ENCODE results near the gene BANF1. TPM values are rescaled to one million over a fixed set of nuclear protein-coding genes. Genes with fewer than 3 reads are reported as not detected.

BANF1 gene
- total and polyA plus RNA-seq, 2 donors (not counting 1 experiment from before 2014, with no cell fraction given), result 74.3 to 99.3 TPM

DNA sequence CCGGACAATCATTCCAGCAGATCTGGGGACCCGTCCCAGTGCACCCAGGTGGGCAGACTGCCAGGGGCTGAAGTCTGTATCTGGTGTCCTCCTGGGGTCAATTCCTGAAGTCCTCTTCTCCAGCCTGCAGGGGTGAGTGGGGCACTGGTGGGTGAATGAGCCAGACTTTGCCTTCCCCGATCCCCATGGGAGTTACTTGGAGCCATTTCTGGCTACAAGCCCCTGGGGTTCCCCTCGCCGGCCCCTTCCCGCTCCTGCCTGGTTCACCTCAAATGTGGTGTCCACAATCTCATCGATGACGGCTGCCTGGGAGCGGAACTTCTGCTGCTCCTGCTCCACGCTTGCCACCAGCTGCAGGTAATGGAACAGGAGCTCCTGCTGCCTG is 14.5 kb downstream of the BANF1 start:
- no peak overlapping the region for H3K27ac ChIP-seq (ENCODE audit: low read length in 2 of 2)
- DNase-seq, result no peak

DNA sequence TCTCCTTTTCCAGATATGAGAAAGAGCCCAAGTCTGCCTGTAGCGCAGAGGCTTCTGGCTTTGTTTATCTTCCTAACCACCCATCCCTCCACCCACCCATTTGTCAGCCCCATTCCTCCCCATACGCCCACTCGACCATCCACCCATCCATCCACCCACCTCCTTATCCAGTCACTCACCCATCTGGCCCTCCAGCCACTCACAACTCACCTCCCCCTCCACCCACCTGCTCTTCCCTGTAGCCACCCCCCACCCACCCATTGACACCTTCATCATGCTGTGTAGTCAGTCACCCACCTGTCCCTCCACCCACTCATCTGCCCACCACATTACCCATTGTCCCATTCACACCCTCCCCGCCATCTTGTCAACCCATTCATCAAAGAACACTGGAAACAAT is 15.0 kb downstream of the BANF1 start:
- H3K36me3 ChIP-seq (replicated peaks in 1 of 2; ENCODE audit: control extremely low read depth in 1 of 2, control insufficient read depth in 1 of 2, extremely low read depth in 1 of 2, insufficient read depth in 2 of 2, low read length in 1 of 2), result no peaks in the 10 kb centered on the region
- Mint-ChIP-seq H3K27me3 (peaks cover 3% of the 10 kb centered on the region), H3K27ac (no peak overlapping the region), H3K9me3 (ENCODE audit: insufficient read depth) (no peaks in the 10 kb centered on the region), H3K4me3 (no peak overlapping the region), H3K4me1 (peaks cover under 1% of the 10 kb centered on the region)
- H3K4me1 ChIP-seq (ENCODE audit: control insufficient read depth in 2 of 2, insufficient read depth in 2 of 2, low read length in 2 of 2), result peaks cover 1 to 7% of the 10 kb centered on the region in 2 donors
- ChIA-PET POLR2A (no interaction called here), CTCF (no interaction called here)
- ATAC-seq (ENCODE audit: low read depth) (no peak), DNase-seq (no peak)
- H3K27ac ChIP-seq (ENCODE audit: low read length in 2 of 2), result no peak overlapping the region
- no peak for TF ChIP-seq CTCF (IDR thresholded peaks at IDR 0.05)
- TF ChIP-seq EZH2 (IDR thresholded peaks at IDR 0.05; ENCODE audit: borderline replicate concordance, insufficient read depth, low read depth, low read length, poor library complexity, severe bottlenecking), result no peak
- H2AFZ ChIP-seq (ENCODE audit: insufficient read depth, low read depth, low read length, poor library complexity, severe bottlenecking), result no peak overlapping the region
- no peak overlapping the region for H3K4me2 ChIP-seq (replicated peaks; ENCODE audit: low read depth, low read length, poor library complexity, severe bottlenecking)
- H3K9me3 ChIP-seq (ENCODE audit: control extremely low read depth in 1 of 3, control insufficient read depth in 2 of 3, insufficient read depth in 1 of 3, low read length in 2 of 3), result peaks cover 0 to 9% (median 0%) of the 10 kb centered on the region in 3 donors
- no peaks in the 10 kb centered on the region for H3K79me2 ChIP-seq (ENCODE audit: control insufficient read depth, insufficient read depth, low read length)
- intact Hi-C loops (cut with micrococcal nuclease), result no loop called here
- peaks cover 0 to 17% (median 5%) of the 10 kb centered on the region in 4 experiments for H3K27me3 ChIP-seq (replicated peaks in 1 of 4; ENCODE audit: control extremely low read depth in 1 of 4, control insufficient read depth in 3 of 4, insufficient read depth in 4 of 4, low read length in 3 of 4)
- no peak overlapping the region for H3K9ac ChIP-seq (ENCODE audit: low read length)
- H3K4me3 ChIP-seq (ENCODE audit: control extremely low read depth in 1 of 5, extremely low read depth in 1 of 5, insufficient read depth in 1 of 5, low read depth in 2 of 5, low read length in 4 of 5), result no peak overlapping the region
- no peaks in the 10 kb centered on the region for H4K20me1 ChIP-seq (ENCODE audit: control insufficient read depth, insufficient read depth, low read length, poor library complexity, severe bottlenecking)
- 95% methylated on average over 4 of the region's 4 CpGs for WGBS (ENCODE audit: insufficient coverage)

More for the DNA sequence above, 14.5 kb downstream of the BANF1 start:
- Histone ChIP-seq H3K9ac (ENCODE audit: low read length) (no peak overlapping the region), H3K79me2 (ENCODE audit: control insufficient read depth, insufficient read depth, low read length) (no peaks in the 10 kb centered on the region), H3K36me3 (replicated peaks in 1 of 2; ENCODE audit: control extremely low read depth in 1 of 2, control insufficient read depth in 1 of 2, extremely low read depth in 1 of 2, insufficient read depth in 2 of 2, low read length in 1 of 2) (no peaks in the 10 kb centered on the region), H3K4me3 (ENCODE audit: control extremely low read depth in 1 of 5, extremely low read depth in 1 of 5, insufficient read depth in 1 of 5, low read depth in 2 of 5, low read length in 4 of 5) (no peak overlapping the region), H3K27me3 (replicated peaks in 1 of 4; ENCODE audit: control extremely low read depth in 1 of 4, control insufficient read depth in 3 of 4, insufficient read depth in 4 of 4, low read length in 3 of 4) (peaks cover 0 to 22% (median 7%) of the 10 kb centered on the region in 4 experiments), H4K20me1 (ENCODE audit: control insufficient read depth, insufficient read depth, low read length, poor library complexity, severe bottlenecking) (no peaks in the 10 kb centered on the region), H3K4me2 (replicated peaks; ENCODE audit: low read depth, low read length, poor library complexity, severe bottlenecking) (no peak overlapping the region), H3K4me1 (ENCODE audit: control insufficient read depth in 2 of 2, insufficient read depth in 2 of 2, low read length in 2 of 2) (peaks cover 5 to 11% of the 10 kb centered on the region in 2 donors), H3K9me3 (ENCODE audit: control extremely low read depth in 1 of 3, control insufficient read depth in 2 of 3, insufficient read depth in 1 of 3, low read length in 2 of 3) (peaks cover 0 to 9% (median 0%) of the 10 kb centered on the region in 3 donors), H2AFZ (ENCODE audit: insufficient read depth, low read depth, low read length, poor library complexity, severe bottlenecking) (no peak overlapping the region)
- Mint-ChIP-seq H3K9me3 (ENCODE audit: insufficient read depth) (no peaks in the 10 kb centered on the region), H3K4me1 (no peaks in the 10 kb centered on the region), H3K27ac (no peak overlapping the region), H3K27me3 (peaks cover 3% of the 10 kb centered on the region), H3K4me3 (no peak overlapping the region)
- ChIA-PET POLR2A (no interaction called here), CTCF (no interaction called here)
- intact Hi-C loops (cut with micrococcal nuclease), result no loop called here
- ATAC-seq (ENCODE audit: low read depth), result no peak
- no peak for TF ChIP-seq CTCF (IDR thresholded peaks at IDR 0.05)
- TF ChIP-seq EZH2 (IDR thresholded peaks at IDR 0.05; ENCODE audit: borderline replicate concordance, insufficient read depth, low read depth, low read length, poor library complexity, severe bottlenecking), result no peak
- 91% methylated on average over 10 of the region's 10 CpGs for whole genome bisulfite sequencing (ENCODE audit: insufficient coverage)
